ENCODE results near the gene C20orf204.

- TF ChIP-seq EZH2 (IDR thresholded peaks at IDR 0.05) (no peak), POLR2AphosphoS5 (IDR thresholded peaks at IDR 0.05; ENCODE audit: borderline replicate concordance, low read depth, low read length) (peak; percentile 59; the same call in 1 of the 2 replicates)
Observed at GRCh38 chr20:64053841-64054661, 18.1 kb downstream of the C20orf204 start.
